H1 (cell line): ENCODE results near the gene SLC5A2. TPM values are rescaled to one million over a fixed set of nuclear protein-coding genes. Genes with fewer than 3 reads are reported as not detected.

Experiments
- CTCF ChIA-PET: fragments of 300-600 bp; sonication (Branson Sonifier 250); formaldehyde crosslinking; loops from one replicate; lab custom pipeline; 2021; ENCODE audit not compliant: partially characterized antibody; lab: Charles Lee
- POLR2A ChIA-PET: fragments of 300-600 bp; sonication (Branson Sonifier 250); formaldehyde crosslinking; loops from one replicate; lab custom pipeline; 2021; ENCODE audit warnings: inconsistent platforms; ENCODE audit not compliant: partially characterized antibody; lab: Charles Lee
- DNase-seq, 2 experiments: peaks; one replicate each; pipeline versions ENCODE4 v3.0.0 to v3.0.0-alpha.2; 2010 to 2022; ENCODE audit warnings: low spot score in 2 of 2, low read depth in 1 of 2, mixed read lengths in 1 of 2
- FAIRE-seq: peaks from 2 replicates; lab custom pipeline; 2011; peaks lifted over from hg19 to GRCh38; lab: Jason Lieb, UNC
- H2AFZ ChIP-seq: 2 replicates; pipeline ENCODE4 v1.8.1; 2012; ENCODE audit warnings: low read length, inconsistent platforms
- H2AK5ac ChIP-seq: 2 replicates; pipeline ENCODE4 v1.6.1; 2013; ENCODE audit warnings: low read depth, low read length
- H2BK120ac ChIP-seq: replicated peaks from 2 replicates; pipeline ENCODE3; 2013; ENCODE audit warnings: low read depth, low read length, inconsistent platforms
- H2BK12ac ChIP-seq: 2 replicates; pipeline ENCODE4 v1.6.1; 2013; ENCODE audit warnings: low read depth, low read length
- H2BK15ac ChIP-seq: 2 replicates; pipeline ENCODE4 v1.6.1; 2013; ENCODE audit warnings: low read length
- H2BK20ac ChIP-seq: 2 replicates; pipeline ENCODE4 v1.6.1; 2013; ENCODE audit warnings: low read length
- H2BK5ac ChIP-seq: 2 replicates; pipeline ENCODE4 v1.6.1; 2013; ENCODE audit warnings: low read depth, low read length
- H3K14ac ChIP-seq: 2 replicates; pipeline ENCODE4 v1.6.1; 2013; ENCODE audit warnings: inconsistent platforms; ENCODE audit not compliant: insufficient read length
- H3K18ac ChIP-seq: 2 replicates; pipeline ENCODE4 v1.6.1; 2013; ENCODE audit warnings: low read length; ENCODE audit errors: extremely low read depth
- H3K23ac ChIP-seq: 2 replicates; pipeline ENCODE4 v1.6.1; 2013; ENCODE audit warnings: inconsistent platforms; ENCODE audit not compliant: insufficient read length
- H3K23me2 ChIP-seq: 2 replicates; pipeline ENCODE4 v1.6.1; 2013; ENCODE audit warnings: low read depth, low read length
- H3K27ac ChIP-seq: 2 replicates; pipeline ENCODE4 v1.6.1; 2011; ENCODE audit warnings: low read depth, low read length, inconsistent platforms
- H3K27me3 ChIP-seq, 4 experiments: replicated peaks in 1 of 4; 1 replicate in 1 of 4; 2 replicates in 3 of 4; pipeline versions ENCODE4 v1.6.1 to v1.8.1; 2011 to 2013; ENCODE audit warnings: low read length in 3 of 4, mild to moderate bottlenecking in 3 of 4, inconsistent platforms in 2 of 4, mixed read lengths in 2 of 4, moderate library complexity in 1 of 4; ENCODE audit not compliant: control insufficient read depth in 3 of 4, insufficient read depth in 3 of 4; ENCODE audit errors: extremely low read depth in 1 of 4
- H3K36me3 ChIP-seq, 4 experiments: 2 replicates each; pipeline versions ENCODE4 v1.6.1 to v1.8.1; 2011 to 2013; ENCODE audit warnings: mild to moderate bottlenecking in 4 of 4, low read length in 3 of 4, moderate library complexity in 2 of 4, control low read depth in 1 of 4, inconsistent platforms in 1 of 4; ENCODE audit not compliant: insufficient read depth in 4 of 4, control insufficient read depth in 2 of 4
- H3K4ac ChIP-seq: replicated peaks from 2 replicates; pipeline ENCODE3; 2013; ENCODE audit warnings: low read length, low read depth, mixed read lengths, inconsistent platforms; ENCODE audit not compliant: insufficient read length
- H3K4me1 ChIP-seq, 4 experiments: replicated peaks in 1 of 4; 1 replicate in 1 of 4; 2 replicates in 3 of 4; pipeline versions ENCODE4 v1.6.1 to v1.8.1; 2011 to 2013; ENCODE audit warnings: low read length in 3 of 4, inconsistent platforms in 2 of 4, mixed read lengths in 1 of 4; ENCODE audit not compliant: insufficient read depth in 4 of 4, control insufficient read depth in 3 of 4
- H3K4me2 ChIP-seq, 2 experiments: 2 replicates each; pipeline versions ENCODE4 v1.6.1 to v1.8.1; 2011 to 2013; ENCODE audit warnings: low read depth in 2 of 2, low read length in 2 of 2, control low read depth in 1 of 2, inconsistent platforms in 1 of 2, mild to moderate bottlenecking in 1 of 2; ENCODE audit not compliant: insufficient read depth in 1 of 2
- H3K4me3 ChIP-seq, 4 experiments: fragments of 200-600, 300-600 bp in 1 of 4; sonication (generic), shearing (Covaris generic), sonication (Bioruptor Twin) in 1 of 4; 2 replicates each; pipeline versions ENCODE4 v1.5.1 to v1.8.1; 2011 to 2016; ENCODE audit warnings: low read length in 4 of 4, low read depth in 3 of 4, control low read depth in 2 of 4, inconsistent platforms in 2 of 4, mild to moderate bottlenecking in 2 of 4, mixed read lengths in 1 of 4, moderate library complexity in 1 of 4; ENCODE audit not compliant: insufficient read depth in 2 of 4; ENCODE audit errors: extremely low read depth in 1 of 4
- H3K56ac ChIP-seq: replicated peaks from 2 replicates; pipeline ENCODE3; 2013; ENCODE audit warnings: low read depth, mild to moderate bottlenecking, mixed read lengths, low read length, inconsistent platforms; ENCODE audit not compliant: insufficient read length
- H3K79me1 ChIP-seq: 2 replicates; pipeline ENCODE4 v1.6.1; 2013; ENCODE audit warnings: low read depth, low read length, control low read depth
- H3K79me2 ChIP-seq, 2 experiments: 2 replicates each; pipeline versions ENCODE4 v1.6.1 to v1.8.1; 2012 to 2013; ENCODE audit warnings: low read length in 2 of 2, mild to moderate bottlenecking in 2 of 2, inconsistent platforms in 1 of 2; ENCODE audit not compliant: insufficient read depth in 2 of 2, control insufficient read depth in 1 of 2
- H3K9ac ChIP-seq, 4 experiments: replicated peaks in 1 of 4; 1 replicate in 1 of 4; 2 replicates in 3 of 4; pipeline versions ENCODE4 v1.6.1 to v1.8.1; 2011 to 2013; ENCODE audit warnings: low read depth in 3 of 4, low read length in 3 of 4, control low read depth in 2 of 4, mild to moderate bottlenecking in 2 of 4, moderate library complexity in 2 of 4, inconsistent platforms in 1 of 4; ENCODE audit errors: extremely low read depth in 1 of 4
- H3K9me3 ChIP-seq, 2 experiments: 2 replicates each; pipeline versions ENCODE4 v1.6.1 to v1.8.1; 2012 to 2013; ENCODE audit warnings: mild to moderate bottlenecking in 2 of 2, moderate library complexity in 2 of 2, control low read depth in 1 of 2, inconsistent platforms in 1 of 2, low read depth in 1 of 2, low read length in 1 of 2, mixed read lengths in 1 of 2; ENCODE audit not compliant: insufficient read depth in 2 of 2
- H4K20me1 ChIP-seq, 2 experiments: replicated peaks in 1 of 2; 2 replicates each; pipeline versions ENCODE3 to v1.8.1; 2011 to 2013; ENCODE audit warnings: inconsistent platforms in 2 of 2, low read length in 2 of 2, mild to moderate bottlenecking in 1 of 2; ENCODE audit not compliant: insufficient read depth in 2 of 2, control insufficient read depth in 1 of 2
- H4K5ac ChIP-seq: 2 replicates; pipeline ENCODE4 v1.6.1; 2013; ENCODE audit warnings: low read length, low read depth, mixed read lengths, inconsistent platforms; ENCODE audit not compliant: insufficient read length
- H4K8ac ChIP-seq: 2 replicates; pipeline ENCODE4 v1.8.0; 2013; ENCODE audit warnings: mild to moderate bottlenecking, moderate library complexity, low read length, inconsistent platforms; ENCODE audit not compliant: insufficient read depth; ENCODE audit errors: extremely low read depth
- H4K91ac ChIP-seq: replicated peaks from 2 replicates; pipeline ENCODE3; 2013; ENCODE audit warnings: low read length, mixed read lengths, inconsistent platforms; ENCODE audit not compliant: insufficient read length
- EP300 ChIP-seq, 2 experiments: IDR thresholded peaks; 1 replicate in 1 of 2; 2 replicates in 1 of 2; pipeline ENCODE4 v1.6.1; 2011 to 2012; ENCODE audit warnings: low read depth in 2 of 2, low read length in 2 of 2, mild to moderate bottlenecking in 2 of 2, borderline replicate concordance in 1 of 2, inconsistent platforms in 1 of 2, moderate library complexity in 1 of 2
- HDAC6 ChIP-seq: IDR thresholded peaks from one replicate; pipeline ENCODE4 v1.7.1; 2012; ENCODE audit warnings: low read depth, mild to moderate bottlenecking, inconsistent platforms, low read length, moderate library complexity
- NANOG ChIP-seq: IDR thresholded peaks from 2 replicates; pipeline ENCODE4 v1.6.1; 2011; ENCODE audit warnings: low read length, low read depth, mild to moderate bottlenecking, inconsistent platforms; ENCODE audit not compliant: insufficient read depth, poor library complexity, severe bottlenecking
- RNF2 ChIP-seq: fragments of 200-900, 300-1000 bp; sonication (generic); IDR thresholded peaks from 2 replicates; pipeline ENCODE4 v1.7.1; 2016; ENCODE audit warnings: borderline replicate concordance, low read depth, mild to moderate bottlenecking, antibody characterized with exemption, low read length; ENCODE audit not compliant: poor library complexity, severe bottlenecking; ENCODE audit errors: missing control alignments
- SAP30 ChIP-seq: fragments of 300-600 bp; sonication (generic); IDR thresholded peaks from 2 replicates; pipeline ENCODE4 v1.7.1; 2012; ENCODE audit warnings: low read length, moderate library complexity, mild to moderate bottlenecking, inconsistent platforms; ENCODE audit not compliant: insufficient read depth, insufficient replicate concordance
- WGBS, 2 experiments: shearing (Covaris generic) in 1 of 2; methylation state at CpG; one replicate each; pipeline versions ENCODE4 v1.1.6 to v1.1.7; 2013 to 2015; ENCODE audit warnings: low lambda C conversion rate in 2 of 2, mixed read lengths in 2 of 2, inconsistent platforms in 1 of 2, low coverage in 1 of 2, missing lambda C conversion rate in 1 of 2; ENCODE audit not compliant: insufficient replicate concordance in 2 of 2, insufficient coverage in 1 of 2, insufficient read length in 1 of 2; ENCODE audit errors: extremely low coverage in 1 of 2, missing lambda C conversion rate in 1 of 2; 5-methylcytosine and 5-hydroxymethylcytosine counted together
- polyA plus RNA-seq, 7 experiments: library from polyadenylated mRNA; depleted of rRNA in 3 of 7; stranded (reverse) in 5 of 7; unstranded in 2 of 7; fragments of >200 nt in 5 of 7; fragments of 200-250 nt in 2 of 7; gene quantifications; 1 replicate in 5 of 7; 2 replicates in 1 of 7; 4 replicates in 1 of 7; pipeline versions ENCODE4 v1.2.1 to v1.2.3, GENCODE V29; 2011 to 2013; ENCODE audit warnings: missing spikeins in 2 of 7, mixed read lengths in 2 of 7
- total RNA-seq: library from RNA; stranded (reverse); fragmentation: NEBNext Ultra II Directional; extraction: Animal tissue kit (Norgen Biotek cat#: 25700); gene quantifications from 2 replicates; pipeline ENCODE4 v1.2.1, GENCODE V29; 2021

The SLC5A2 gene
- total and polyA plus RNA-seq, 2 of the 8 experiments (the other 6 are each of a cell fraction or from before 2014, with no cell fraction given): 0.56 to 4.4 TPM

DNA sequence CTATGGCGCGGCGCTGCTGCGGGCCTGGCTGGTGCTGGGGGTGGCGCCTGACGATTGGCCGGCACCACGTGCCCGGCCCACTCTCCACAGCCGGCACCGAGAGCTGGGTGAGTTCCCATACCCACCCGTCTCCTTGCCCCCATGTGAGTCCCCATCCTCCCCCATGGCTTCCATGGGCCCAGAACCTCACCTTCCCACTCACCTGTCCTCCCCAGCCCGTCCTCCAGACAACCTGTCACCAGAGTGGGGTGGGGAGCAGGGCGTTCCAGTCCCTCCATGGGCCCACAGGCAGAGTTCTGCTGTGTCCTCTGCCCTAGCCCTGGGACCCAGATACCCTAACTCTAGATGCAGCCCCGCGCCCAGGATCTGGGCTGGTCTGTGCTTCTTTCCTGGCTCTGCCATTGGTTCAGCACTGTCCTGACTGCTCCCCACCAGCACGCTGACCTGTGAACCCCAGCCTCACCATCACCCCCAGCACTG is 18.1 kb upstream of the SLC5A2 start:
- Histone ChIP-seq H3K18ac (no peak overlapping the region), H3K9me3 (no peaks in the 10 kb centered on the region), H3K4me3 (no peak overlapping the region), H2BK15ac (no peak overlapping the region), H3K27ac (no peak overlapping the region; the same call in 1 of the 2 replicates), H2BK120ac (no peak overlapping the region), H4K91ac (no peak overlapping the region), H2BK12ac (no peak overlapping the region), H2AK5ac (no peak overlapping the region), H3K79me2 (no peaks in the 10 kb centered on the region), H3K4me1 (no peaks in the 10 kb centered on the region), H3K4me2 (no peak overlapping the region), H4K8ac (no peak overlapping the region; the same call in 1 of the 2 replicates), H3K56ac (no peak overlapping the region), H3K9ac (no peak overlapping the region), H3K79me1 (no peaks in the 10 kb centered on the region), H2BK20ac (no peak overlapping the region), H3K4ac (no peak overlapping the region), H4K5ac (no peak overlapping the region), H4K20me1 (no peaks in the 10 kb centered on the region), H2BK5ac (no peak overlapping the region), H3K27me3 (no peaks in the 10 kb centered on the region), H2AFZ (no peak overlapping the region), H3K23ac (no peak overlapping the region), H3K14ac (no peak overlapping the region), H3K23me2 (0 out of 2 replicates have a peak, but pooled peaks cover 3% of the 10 kb centered on the region), H3K36me3 (peaks cover 0 to 13% (median 1%) of the 10 kb centered on the region in 4 experiments; a peak in 4 of 8 replicates)
- POLR2A ChIA-PET: no interaction called here
- WGBS, 2 experiments: 89% methylated on average over 17 of the region's 17 CpGs; no CpG with 5 or more reads in 1 of the 2 experiments
- no peak for DNase-seq
- FAIRE-seq: no peak
- TF ChIP-seq NANOG (no peak), SAP30 (no peak), HDAC6 (no peak), EP300 (IDR thresholded peaks at IDR 0.05; ENCODE audit: borderline replicate concordance in 1 of 2, low read depth in 2 of 2, low read length in 2 of 2) (no peak), RNF2 (no peak)
- CTCF ChIA-PET: no interaction called here
